Panc1 (cell line): ENCODE results near the gene ARL4A.

ENCODE experiments used
- CTCF ChIP-seq: fragments of 450-650 bp; IDR thresholded peaks from 2 replicates; pipeline ENCODE4 v1.5.1; 2017; ENCODE audit warnings: mild to moderate bottlenecking
- POLR2AphosphoS5 ChIP-seq: IDR thresholded peaks from 2 replicates; pipeline ENCODE4 v1.6.1; 2012; ENCODE audit warnings: mild to moderate bottlenecking, low read depth, low read length, moderate library complexity
- SIN3A ChIP-seq: IDR thresholded peaks from 2 replicates; pipeline ENCODE4 v1.6.1; 2012; ENCODE audit warnings: low read depth, mild to moderate bottlenecking, low read length, moderate library complexity, borderline replicate concordance; ENCODE audit not compliant: insufficient read depth
- TF ChIP-seq, protein P1 (sequence below), 2 experiments: IDR thresholded peaks; 2 replicates each; pipeline ENCODE4 v1.6.1; 2011 to 2012; ENCODE audit warnings: low read depth in 2 of 2, control low read depth in 1 of 2, low read length in 1 of 2, mild to moderate bottlenecking in 1 of 2, moderate library complexity in 1 of 2; ENCODE audit not compliant: insufficient read depth in 1 of 2

DNA sequence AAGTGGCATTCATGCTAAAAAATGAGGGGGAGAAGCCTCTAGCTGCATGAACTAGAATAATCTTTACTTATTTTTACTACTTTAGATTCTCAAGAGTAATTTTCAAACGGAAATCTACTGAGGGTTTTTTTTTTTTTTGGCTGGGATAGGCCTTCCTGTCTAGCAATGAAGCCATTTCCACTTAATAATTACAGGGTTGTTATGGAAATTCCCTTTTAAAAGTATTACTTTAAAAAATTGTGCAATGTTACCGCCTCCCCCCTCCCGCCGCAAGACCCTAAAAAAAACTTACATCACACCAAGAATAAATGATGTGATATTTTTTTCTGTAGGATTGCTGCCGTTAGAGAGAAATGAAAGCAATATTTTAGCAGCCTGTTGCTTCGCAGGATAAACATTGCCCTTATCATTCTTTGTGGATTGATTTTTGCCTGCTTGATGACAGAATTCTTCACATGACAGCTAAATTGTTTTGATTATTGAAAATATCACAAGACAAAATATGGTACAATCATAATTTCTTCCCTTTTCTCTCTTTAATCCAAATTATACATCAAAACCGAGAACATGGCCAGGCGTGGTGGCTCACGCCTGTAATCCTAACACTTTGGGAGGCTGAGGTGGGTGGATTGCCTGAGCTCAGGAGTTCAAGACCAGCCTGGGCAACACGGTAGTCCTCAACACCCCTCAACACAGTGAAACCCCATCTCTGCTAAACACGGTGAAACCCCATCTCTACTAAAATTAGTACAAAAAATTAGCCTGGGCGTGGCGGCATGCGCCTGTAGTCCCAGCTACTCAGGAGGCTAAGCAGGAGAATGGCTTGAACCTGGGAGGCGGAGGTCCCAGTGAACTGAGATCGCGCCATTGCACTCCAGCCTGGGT, 32.8 kb downstream of the ARL4A start:
- TF ChIP-seq CTCF, result no peak
- TF ChIP-seq, protein P1, sequence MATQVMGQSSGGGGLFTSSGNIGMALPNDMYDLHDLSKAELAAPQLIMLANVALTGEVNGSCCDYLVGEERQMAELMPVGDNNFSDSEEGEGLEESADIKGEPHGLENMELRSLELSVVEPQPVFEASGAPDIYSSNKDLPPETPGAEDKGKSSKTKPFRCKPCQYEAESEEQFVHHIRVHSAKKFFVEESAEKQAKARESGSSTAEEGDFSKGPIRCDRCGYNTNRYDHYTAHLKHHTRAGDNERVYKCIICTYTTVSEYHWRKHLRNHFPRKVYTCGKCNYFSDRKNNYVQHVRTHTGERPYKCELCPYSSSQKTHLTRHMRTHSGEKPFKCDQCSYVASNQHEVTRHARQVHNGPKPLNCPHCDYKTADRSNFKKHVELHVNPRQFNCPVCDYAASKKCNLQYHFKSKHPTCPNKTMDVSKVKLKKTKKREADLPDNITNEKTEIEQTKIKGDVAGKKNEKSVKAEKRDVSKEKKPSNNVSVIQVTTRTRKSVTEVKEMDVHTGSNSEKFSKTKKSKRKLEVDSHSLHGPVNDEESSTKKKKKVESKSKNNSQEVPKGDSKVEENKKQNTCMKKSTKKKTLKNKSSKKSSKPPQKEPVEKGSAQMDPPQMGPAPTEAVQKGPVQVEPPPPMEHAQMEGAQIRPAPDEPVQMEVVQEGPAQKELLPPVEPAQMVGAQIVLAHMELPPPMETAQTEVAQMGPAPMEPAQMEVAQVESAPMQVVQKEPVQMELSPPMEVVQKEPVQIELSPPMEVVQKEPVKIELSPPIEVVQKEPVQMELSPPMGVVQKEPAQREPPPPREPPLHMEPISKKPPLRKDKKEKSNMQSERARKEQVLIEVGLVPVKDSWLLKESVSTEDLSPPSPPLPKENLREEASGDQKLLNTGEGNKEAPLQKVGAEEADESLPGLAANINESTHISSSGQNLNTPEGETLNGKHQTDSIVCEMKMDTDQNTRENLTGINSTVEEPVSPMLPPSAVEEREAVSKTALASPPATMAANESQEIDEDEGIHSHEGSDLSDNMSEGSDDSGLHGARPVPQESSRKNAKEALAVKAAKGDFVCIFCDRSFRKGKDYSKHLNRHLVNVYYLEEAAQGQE (IDR thresholded peaks at IDR 0.05; ENCODE audit: insufficient read depth in 1 of 2, low read depth in 2 of 2, low read length in 1 of 2), result no peak
- no peak for TF ChIP-seq POLR2AphosphoS5
- no peak for TF ChIP-seq SIN3A
